ENCODE measurements around the gene THBS2. TPM values are rescaled to one million over a fixed set of nuclear protein-coding genes. Genes with fewer than 3 reads are reported as not detected.

The THBS2 gene
- total RNA-seq, 1 experiment from 2014 or later = not detected

GRCh38 chr6:169172456-169172855 is 81.2 kb downstream of the THBS2 start:
- no TSS peak for BruUV-seq (replicated peaks)
- Histone ChIP-seq H2AFZ (no peak overlapping the region), H3K79me2 (ENCODE audit: low read depth) (no peaks in the 10 kb centered on the region), H3K36me3 (ENCODE audit: low read depth) (no peaks in the 10 kb centered on the region), H3K4me3 (no peak overlapping the region), H3K9me2 (ENCODE audit: insufficient read depth) (no peaks in the 10 kb centered on the region), H4K20me1 (ENCODE audit: insufficient read depth) (no peaks in the 10 kb centered on the region), H3F3A (ENCODE audit: insufficient read depth, low read depth) (no peaks in the 10 kb centered on the region), H3K27me3 (ENCODE audit: insufficient read depth, low read depth) (peaks cover 90% of the 10 kb centered on the region), H3K27ac (no peak overlapping the region), H3K4me2 (no peak overlapping the region), H3K9me3 (ENCODE audit: insufficient read depth, low read depth) (no peaks in the 10 kb centered on the region), H3K4me1 (replicated peaks; ENCODE audit: insufficient read depth) (no peaks in the 10 kb centered on the region)
- CTCF ChIA-PET = no interaction called here
- TF ChIP-seq CTCF (conservative IDR thresholded peaks at IDR 0.05) (no peak), EZH2 (IDR thresholded peaks at IDR 0.05; ENCODE audit: low read depth) (no peak)
- POLR2A ChIA-PET (ENCODE audit: unreplicated experiment) = no interaction called here
- peak in 1 of 2 experiments; percentile 8 for DNase-seq
- intact Hi-C loops (cut with micrococcal nuclease; ENCODE audit: unreplicated experiment) = no loop called here

DNA sequence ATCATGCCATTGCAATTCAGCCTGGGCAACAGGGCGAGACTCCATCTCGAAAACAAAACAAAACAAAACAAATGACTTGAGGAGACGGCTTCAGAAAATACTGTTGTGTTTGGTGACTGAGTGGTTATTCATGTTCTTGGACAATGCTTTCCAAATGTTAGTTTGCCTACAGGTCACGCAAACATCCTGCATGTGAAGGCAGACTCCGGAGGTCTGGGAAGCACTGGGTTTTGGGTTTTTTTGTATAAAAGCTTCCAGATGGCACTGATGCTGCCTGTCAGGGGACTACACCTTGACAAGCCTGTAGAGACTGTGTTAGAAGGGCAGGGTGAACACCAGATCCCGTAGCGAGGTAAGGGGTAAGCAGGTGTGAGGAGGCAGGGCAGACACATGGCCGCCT is 81.7 kb downstream of the THBS2 start:
- H4K20me1 ChIP-seq (ENCODE audit: insufficient read depth) = no peaks in the 10 kb centered on the region
- no peaks in the 10 kb centered on the region for H3K9me2 ChIP-seq (ENCODE audit: insufficient read depth)
- DNase-seq = no peak
- H3K4me2 ChIP-seq = no peak overlapping the region
- H3K27ac ChIP-seq = no peak overlapping the region
- CTCF ChIA-PET = no interaction called here
- TF ChIP-seq EZH2 (IDR thresholded peaks at IDR 0.05; ENCODE audit: low read depth) = no peak
- intact Hi-C loops (cut with micrococcal nuclease; ENCODE audit: unreplicated experiment) = no loop called here
- H2AFZ ChIP-seq = no peak overlapping the region
- H3K4me1 ChIP-seq (replicated peaks; ENCODE audit: insufficient read depth) = no peaks in the 10 kb centered on the region
- H3K9me3 ChIP-seq (ENCODE audit: insufficient read depth, low read depth) = no peaks in the 10 kb centered on the region
- no peaks in the 10 kb centered on the region for H3K79me2 ChIP-seq (ENCODE audit: low read depth)
- no TSS peak for BruUV-seq (replicated peaks)
- H3K4me3 ChIP-seq = no peak overlapping the region
- H3K36me3 ChIP-seq (ENCODE audit: low read depth) = no peaks in the 10 kb centered on the region
- POLR2A ChIA-PET (ENCODE audit: unreplicated experiment) = no interaction called here
- H3K27me3 ChIP-seq (ENCODE audit: insufficient read depth, low read depth) = peaks cover 85% of the 10 kb centered on the region
- no peaks in the 10 kb centered on the region for H3F3A ChIP-seq (ENCODE audit: insufficient read depth, low read depth)

DNA sequence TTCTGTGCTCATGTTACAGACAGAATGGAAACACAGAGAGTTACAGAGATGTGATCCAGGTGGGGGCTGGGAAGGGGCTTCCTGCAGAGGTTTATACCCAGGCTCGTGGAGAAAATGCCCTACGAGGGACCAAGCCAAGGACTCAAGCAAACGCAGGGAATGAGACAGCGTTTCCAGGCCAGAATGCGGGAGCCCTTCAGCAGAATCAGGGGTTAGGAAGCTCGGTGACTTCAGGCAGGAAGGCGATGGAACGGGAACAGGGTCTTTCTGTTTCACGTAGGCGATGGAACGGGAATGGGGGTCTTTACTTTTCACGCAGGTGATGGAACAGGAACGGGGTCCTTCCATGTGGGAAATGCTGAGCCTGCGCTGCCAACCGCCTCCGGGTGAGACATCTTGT is 82.6 kb downstream of the THBS2 start:
- H3F3A ChIP-seq (ENCODE audit: insufficient read depth, low read depth) = no peaks in the 10 kb centered on the region
- no peaks in the 10 kb centered on the region for H3K4me1 ChIP-seq (replicated peaks; ENCODE audit: insufficient read depth)
- ChIA-PET POLR2A (ENCODE audit: unreplicated experiment) (no interaction called here), CTCF (no interaction called here)
- TF ChIP-seq CTCF (conservative IDR thresholded peaks at IDR 0.05) (no peak), EZH2 (IDR thresholded peaks at IDR 0.05; ENCODE audit: low read depth) (no peak)
- no peaks in the 10 kb centered on the region for H3K36me3 ChIP-seq (ENCODE audit: low read depth)
- no peaks in the 10 kb centered on the region for H4K20me1 ChIP-seq (ENCODE audit: insufficient read depth)
- no peaks in the 10 kb centered on the region for H3K9me3 ChIP-seq (ENCODE audit: insufficient read depth, low read depth)
- no peak overlapping the region for H2AFZ ChIP-seq
- no peaks in the 10 kb centered on the region for H3K9me2 ChIP-seq (ENCODE audit: insufficient read depth)
- no TSS peak for BruUV-seq (replicated peaks)
- DNase-seq = no peak
- no peaks in the 10 kb centered on the region for H3K79me2 ChIP-seq (ENCODE audit: low read depth)
- H3K27ac ChIP-seq = no peak overlapping the region
- H3K27me3 ChIP-seq (ENCODE audit: insufficient read depth, low read depth) = peaks cover 85% of the 10 kb centered on the region
- intact Hi-C loops (cut with micrococcal nuclease; ENCODE audit: unreplicated experiment) = no loop called here
- no peak overlapping the region for H3K4me3 ChIP-seq
- H3K4me2 ChIP-seq = no peak overlapping the region

DNA sequence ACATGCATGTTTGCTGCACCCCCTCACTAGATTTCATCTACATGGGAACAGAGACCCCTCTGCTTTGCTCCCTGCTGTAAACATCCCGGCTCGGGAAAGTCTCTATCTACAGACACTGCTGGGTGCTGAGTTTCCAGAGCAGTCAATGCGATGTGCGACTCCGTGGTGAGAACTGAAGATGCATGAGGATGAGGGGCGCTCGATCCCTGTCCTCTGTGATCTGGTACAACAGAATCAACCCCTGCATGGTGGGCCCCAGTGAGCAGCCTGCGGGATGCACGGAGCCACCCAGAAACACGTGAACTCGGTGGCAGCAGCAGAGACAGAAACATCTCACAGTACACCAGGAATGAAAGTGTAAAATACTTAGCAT is 83.1 kb downstream of the THBS2 start:
- no peak overlapping the region for H3K4me3 ChIP-seq
- no TSS peak for BruUV-seq (replicated peaks)
- CTCF ChIA-PET = no interaction called here

More for the DNA sequence above, 83.1 kb downstream of the THBS2 start:
- Histone ChIP-seq H3K36me3 (ENCODE audit: low read depth) (no peaks in the 10 kb centered on the region), H3K4me2 (no peak overlapping the region), H3F3A (ENCODE audit: insufficient read depth, low read depth) (no peaks in the 10 kb centered on the region), H3K27ac (no peak overlapping the region), H3K9me2 (ENCODE audit: insufficient read depth) (no peaks in the 10 kb centered on the region), H3K9me3 (ENCODE audit: insufficient read depth, low read depth) (no peaks in the 10 kb centered on the region), H4K20me1 (ENCODE audit: insufficient read depth) (no peaks in the 10 kb centered on the region), H3K79me2 (ENCODE audit: low read depth) (no peaks in the 10 kb centered on the region), H3K27me3 (ENCODE audit: insufficient read depth, low read depth) (peaks cover 85% of the 10 kb centered on the region), H2AFZ (no peak overlapping the region), H3K4me1 (replicated peaks; ENCODE audit: insufficient read depth) (no peaks in the 10 kb centered on the region)
- POLR2A ChIA-PET (ENCODE audit: unreplicated experiment) = no interaction called here
- no peak for DNase-seq
- intact Hi-C loops (cut with micrococcal nuclease; ENCODE audit: unreplicated experiment) = no loop called here
- TF ChIP-seq EZH2 (IDR thresholded peaks at IDR 0.05; ENCODE audit: low read depth) (no peak), CTCF (conservative IDR thresholded peaks at IDR 0.05) (no peak)
